Astrocyte of the spinal cord (primary cell): ENCODE results near the gene TH.
A peak's percentile ranks its signal among the peaks of the same experiment; 100 is the strongest.

Source experiments
- DNase-seq: peaks from one replicate; pipeline ENCODE4 v3.0.0; 2011; ENCODE audit warnings: low read depth, low spot score
- H3K4me3 ChIP-seq: 2 replicates; pipeline ENCODE4 v1.5.1; 2011; ENCODE audit warnings: low read depth, mild to moderate bottlenecking, low read length, moderate library complexity
- CTCF ChIP-seq: IDR thresholded peaks from 2 replicates; pipeline ENCODE4 v1.5.1; 2012; ENCODE audit warnings: low read depth, mild to moderate bottlenecking, low read length, inconsistent platforms
- in situ Hi-C: cut with HindIII; loops from 2 replicates; pipeline ENCODE4 v1.10.0; 2017; ENCODE audit warnings: low sequenced_read_pairs

Gene TH

GRCh38 chr11:2154889-2155288 is 16.7 kb downstream of the TH start:
- no peak for TF ChIP-seq CTCF
- in situ Hi-C loops: no loop called here
- H3K4me3 ChIP-seq: no peak overlapping the region
- DNase-seq: no peak

GRCh38 chr11:2154195-2154585 is 17.4 kb downstream of the TH start:
- no peak for DNase-seq
- in situ Hi-C loops: no loop called here

GRCh38 chr11:2153581-2154194 is 17.9 kb downstream of the TH start:
- DNase-seq: no peak
- no peak overlapping the region for H3K4me3 ChIP-seq
- in situ Hi-C loops: no loop called here
- no peak for TF ChIP-seq CTCF

More at GRCh38 chr11:2154195-2154585, 17.4 kb downstream of the TH start:
- no peak for TF ChIP-seq CTCF
- H3K4me3 ChIP-seq: no peak overlapping the region

GRCh38 chr11:2151500-2152257 is 19.9 kb downstream of the TH start:
- DNase-seq: peak; percentile 74
- H3K4me3 ChIP-seq: no peak overlapping the region
- peak; percentile 83 for TF ChIP-seq CTCF
- in situ Hi-C loops: no loop called here

GRCh38 chr11:2149864-2150847 is 21.5 kb downstream of the TH start:
- in situ Hi-C loops: no loop called here
- no peak overlapping the region for H3K4me3 ChIP-seq
- peak; percentile 66 for TF ChIP-seq CTCF
- peak; percentile 74 for DNase-seq

- TF ChIP-seq CTCF: no peak
- in situ Hi-C loops: no loop called here
- no peak for DNase-seq
- H3K4me3 ChIP-seq: no peak overlapping the region
Measured at GRCh38 chr11:2149460-2149859, 22.2 kb downstream of the TH start.
